HepG2 (cell line): ENCODE measurements around the gene HECTD1. TPM values are rescaled to one million over a fixed set of nuclear protein-coding genes. Genes with fewer than 3 reads are reported as not detected.

Experiments used
- ATAC-seq: fragments of 200-7000 bp; cut with Tn5 transposase; 3 replicates; pipeline ENCODE4 v1.9.1; 2020; ENCODE audit warnings: mild to moderate bottlenecking, moderate library complexity
- BruUV-seq: library from RNA; stranded (reverse); fragments of 400-500 nt; replicated peaks from 2 replicates; lab custom pipeline; 2021; lab: Mats Ljungman, UMichigan
- CTCF ChIA-PET: fragments of 300-600 bp; formaldehyde crosslinking; extraction: SDS; loops from one replicate; lab custom pipeline; 2021; ENCODE audit warnings: low total read pairs, inconsistent platforms, low intra/inter-chr PET ratio; lab: Yijun Ruan, JAX
- POLR2A ChIA-PET: fragments of 350-600 bp; sonication (Branson Sonifier 250); formaldehyde crosslinking; loops from one replicate; lab custom pipeline; 2020; ENCODE audit warnings: antibody characterized with exemption, inconsistent platforms; lab: Yijun Ruan, JAX
- DNase-seq: peaks from one replicate; pipeline ENCODE4 v3.0.0-alpha.2; 2015; ENCODE audit warnings: low spot score
- FAIRE-seq: peaks from 3 replicates; lab custom pipeline; 2011; peaks lifted over from hg19 to GRCh38; lab: Jason Lieb, UNC
- H2AFZ ChIP-seq: one replicate; pipeline ENCODE4 v1.6.1; 2011; ENCODE audit warnings: low read length, inconsistent platforms
- H3K27ac ChIP-seq: fragments of 300-600 bp; 3 replicates; pipeline ENCODE4 v1.8.0; 2011; ENCODE audit warnings: mixed run types, mild to moderate bottlenecking, mixed read lengths, low read length, inconsistent platforms; ENCODE audit not compliant: insufficient read depth; ENCODE audit errors: extremely low read length
- H3K27me3 ChIP-seq, 2 experiments: fragments of 200-600 bp in 1 of 2; 2 replicates in 1 of 2; 3 replicates in 1 of 2; pipeline versions ENCODE4 v1.6.0 to v1.8.0; 2011; ENCODE audit warnings: low read length in 2 of 2, mild to moderate bottlenecking in 2 of 2, moderate library complexity in 2 of 2, inconsistent platforms in 1 of 2; ENCODE audit not compliant: insufficient read depth in 2 of 2, control insufficient read depth in 1 of 2
- H3K36me3 ChIP-seq, 2 experiments: fragments of 200-600 bp in 1 of 2; replicated peaks in 1 of 2; 2 replicates in 1 of 2; 3 replicates in 1 of 2; pipeline versions ENCODE4 v1.5.1 to v1.8.0; 2011; ENCODE audit warnings: low read length in 2 of 2, inconsistent platforms in 1 of 2; ENCODE audit not compliant: insufficient read depth in 2 of 2, control insufficient read depth in 1 of 2
- H3K4me1 ChIP-seq: 2 replicates; pipeline ENCODE4 v1.5.1; 2012; ENCODE audit warnings: low read length, inconsistent platforms; ENCODE audit not compliant: insufficient read depth
- H3K4me2 ChIP-seq: 2 replicates; pipeline ENCODE4 v1.6.0; 2011; ENCODE audit warnings: low read depth, low read length, inconsistent platforms
- H3K4me3 ChIP-seq, 3 experiments: fragments of 200-600 bp in 1 of 3; sonication (generic), shearing (Covaris generic) in 1 of 3; replicated peaks in 1 of 3; 2 replicates each; pipeline ENCODE4 v1.5.1; 2011 to 2016; ENCODE audit warnings: low read length in 3 of 3, inconsistent platforms in 2 of 3, low read depth in 2 of 3, mild to moderate bottlenecking in 2 of 3, control low read depth in 1 of 3, mixed read lengths in 1 of 3; ENCODE audit not compliant: insufficient read depth in 1 of 3
- H3K79me2 ChIP-seq: one replicate; pipeline ENCODE4 v1.6.1; 2011; ENCODE audit warnings: low read length, inconsistent platforms; ENCODE audit not compliant: insufficient read depth
- H3K9ac ChIP-seq: 2 replicates; pipeline ENCODE4 v1.6.0; 2011; ENCODE audit warnings: mild to moderate bottlenecking, low read depth, low read length, inconsistent platforms; ENCODE audit not compliant: insufficient read depth
- H3K9me3 ChIP-seq: 2 replicates; pipeline ENCODE4 v1.5.1; 2012; ENCODE audit warnings: mild to moderate bottlenecking, low read length
- H4K20me1 ChIP-seq: 2 replicates; pipeline ENCODE4 v1.6.0; 2011; ENCODE audit warnings: inconsistent platforms, mild to moderate bottlenecking, low read length, moderate library complexity; ENCODE audit not compliant: insufficient read depth
- ATF7 ChIP-seq, 2 experiments: fragments of 450-650 bp in 1 of 2; sonication (generic) in 1 of 2; formaldehyde crosslinking in 1 of 2; IDR thresholded peaks; 2 replicates each; pipeline versions ENCODE4 v1.4.0 to v1.6.1; 2016 to 2020; ENCODE audit warnings: antibody characterized with exemption in 1 of 2, mild to moderate bottlenecking in 1 of 2, missing genetic modification reagents in 1 of 2
- CBX5 ChIP-seq: sonication (generic); formaldehyde crosslinking; IDR thresholded peaks from 2 replicates; pipeline ENCODE4 v1.4.0; 2020; ENCODE audit warnings: missing genetic modification reagents, borderline replicate concordance
- CENPT ChIP-seq: sonication (generic); formaldehyde crosslinking; IDR thresholded peaks from 2 replicates; pipeline ENCODE4 v1.8.0; 2022; ENCODE audit warnings: low read depth, mild to moderate bottlenecking, moderate library complexity, missing genetic modification reagents
- GLI4 ChIP-seq: sonication (generic); formaldehyde crosslinking; IDR thresholded peaks from 2 replicates; pipeline ENCODE4 v1.5.1; 2020; ENCODE audit warnings: missing genetic modification reagents, mild to moderate bottlenecking, moderate library complexity, borderline replicate concordance
- HNRNPUL1 ChIP-seq: fragments of 200-400 bp; formaldehyde crosslinking; IDR thresholded peaks from 2 replicates; pipeline ENCODE4 v1.6.1; 2017; ENCODE audit warnings: low read depth, mild to moderate bottlenecking, low read length, moderate library complexity
- MEIS2 ChIP-seq: sonication (generic); formaldehyde crosslinking; IDR thresholded peaks from 2 replicates; pipeline ENCODE4 v1.9.0; 2021; ENCODE audit warnings: mild to moderate bottlenecking, missing genetic modification reagents
- REL ChIP-seq: sonication (generic); formaldehyde crosslinking; conservative IDR thresholded peaks from 2 replicates; pipeline ENCODE4 v1.8.0; 2022; ENCODE audit warnings: mild to moderate bottlenecking, missing genetic modification reagents, moderate library complexity
- RFX1 ChIP-seq: fragments of 450-650 bp; IDR thresholded peaks from 2 replicates; pipeline ENCODE4 v1.6.1; 2017
- SMAD3 ChIP-seq: sonication (generic); formaldehyde crosslinking; IDR thresholded peaks from 2 replicates; pipeline ENCODE4 v1.4.0; 2020; ENCODE audit warnings: missing genetic modification reagents
- TAF15 ChIP-seq: fragments of 200-400 bp; formaldehyde crosslinking; IDR thresholded peaks from one replicate; pipeline ENCODE4 v1.6.1; 2018; ENCODE audit warnings: mild to moderate bottlenecking, low read depth, low read length; ENCODE audit not compliant: poor library complexity, severe bottlenecking
- ZNF256 ChIP-seq: sonication (generic); formaldehyde crosslinking; conservative IDR thresholded peaks from 2 replicates; pipeline ENCODE4 v1.4.0; 2020; ENCODE audit warnings: missing genetic modification reagents
- ZNF343 ChIP-seq: sonication (generic); formaldehyde crosslinking; IDR thresholded peaks from 2 replicates; pipeline ENCODE4 v1.4.0; 2020; ENCODE audit warnings: mild to moderate bottlenecking, missing genetic modification reagents
- ZNF703 ChIP-seq: sonication (generic); formaldehyde crosslinking; IDR thresholded peaks from 2 replicates; pipeline ENCODE4 v1.5.1; 2020; ENCODE audit warnings: missing genetic modification reagents, mild to moderate bottlenecking, moderate library complexity, borderline replicate concordance
- WGBS: methylation state at CpG from one replicate; pipeline ENCODE4 v1.1.6; 2017; ENCODE audit warnings: low lambda C conversion rate; 5-methylcytosine and 5-hydroxymethylcytosine counted together
- in situ Hi-C: cut with HindIII; loops from 2 replicates; pipeline ENCODE4 v1.10.0; 2017; ENCODE audit warnings: low pct_unique_long_range_greater_than_20kb; ENCODE audit not compliant: extremely low pct_ligation_motif_present
- intact Hi-C: fragments of 100-400 bp; cut with micrococcal nuclease; formaldehyde crosslinking; loops from one replicate; pipeline ENCODE4 v1.10.0; 2022; ENCODE audit not compliant: unreplicated experiment
- polyA plus RNA-seq, 8 experiments: library from polyadenylated mRNA; depleted of rRNA in 3 of 8; stranded (reverse) in 7 of 8; unstranded in 1 of 8; fragments of >200 nt; fragmentation: Illumina TruSeq in 4 of 8; extraction: Trizol in 4 of 8; gene quantifications; 2 replicates each; pipeline versions ENCODE4 v1.2.1 to v1.2.3, GENCODE V29; 2011 to 2016; ENCODE audit warnings: low read depth in 4 of 8, missing spikeins in 1 of 8, mixed read lengths in 1 of 8; ENCODE audit not compliant: insufficient read depth in 1 of 8
- total RNA-seq, 5 experiments: library from RNA; depleted of rRNA; stranded (reverse); fragments of >200 nt; fragmentation: Illumina TruSeq; extraction: Trizol; gene quantifications; 2 replicates each; pipeline ENCODE4 v1.2.3, GENCODE V29; 2016; ENCODE audit warnings: low read depth in 1 of 5
- TF ChIP-seq, protein P1 (sequence below): sonication (generic); formaldehyde crosslinking; IDR thresholded peaks from 2 replicates; pipeline ENCODE4 v1.5.1; 2020; ENCODE audit warnings: mild to moderate bottlenecking, moderate library complexity, missing genetic modification reagents
- TF ChIP-seq, protein P2 (sequence below): sonication (generic); formaldehyde crosslinking; IDR thresholded peaks from 2 replicates; pipeline ENCODE4 v1.5.0; 2020; ENCODE audit warnings: mild to moderate bottlenecking, missing genetic modification reagents, moderate library complexity
- TF ChIP-seq, protein P3 (sequence below): sonication (generic); formaldehyde crosslinking; IDR thresholded peaks from 2 replicates; pipeline ENCODE4 v1.8.1; 2023; ENCODE audit warnings: mild to moderate bottlenecking, missing genetic modification reagents

Gene HECTD1
- total and polyA plus RNA-seq, 2 of the 13 experiments (the other 11 are each of a cell fraction or from before 2014, with no cell fraction given): 312 to 560 TPM

DNA sequence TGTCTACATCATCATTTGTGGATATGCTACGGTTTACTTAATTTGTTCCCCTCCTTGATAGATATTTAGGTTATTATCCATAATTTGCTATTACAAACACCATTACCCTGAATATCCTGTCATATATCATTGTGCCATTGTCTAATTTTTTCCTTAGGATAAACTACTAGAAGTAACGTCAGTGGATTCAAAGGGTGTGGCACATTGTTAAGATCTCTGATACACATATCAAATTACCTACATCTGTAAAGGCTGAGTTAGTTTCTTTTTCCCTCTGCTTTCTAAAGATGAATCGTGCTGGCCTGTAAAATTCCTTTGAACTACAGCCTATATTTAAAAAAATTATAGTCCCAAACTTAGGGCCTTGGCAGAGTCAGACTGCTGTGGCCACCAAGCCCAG is 127.5 kb downstream of the HECTD1 start:
- H2AFZ ChIP-seq: no peak overlapping the region
- CTCF ChIA-PET: interaction anchor here (3.3 kb wide), 1 partner anchor 100 kb away, joined by 102 read pairs; no protein-coding TSS in a partner anchor
- intact Hi-C loops: loop anchor here (5.0 kb wide), 1 partner anchor 143 kb away; no protein-coding TSS in a partner anchor

More for the DNA sequence above, 127.5 kb downstream of the HECTD1 start:
- Histone ChIP-seq H3K4me2 (no peak overlapping the region), H3K9ac (no peak overlapping the region), H3K4me3 (no peak overlapping the region), H3K36me3 (peaks cover 0 to 5% of the 10 kb centered on the region in 2 experiments; a peak in 2 of 5 replicates), H3K79me2 (no peaks in the 10 kb centered on the region), H4K20me1 (no peaks in the 10 kb centered on the region), H3K9me3 (no peaks in the 10 kb centered on the region), H3K27ac (no peak overlapping the region), H3K27me3 (no peaks in the 10 kb centered on the region), H3K4me1 (0 out of 2 replicates have a peak, but pooled peaks cover 7% of the 10 kb centered on the region)
- FAIRE-seq: no peak
- no peak for DNase-seq
- in situ Hi-C loops: loop anchor here (5.0 to 10.0 kb wide), 2 partner anchors 55 to 98 kb away; partner anchors contain the start of genes AP4S1 and STRN3
- ATAC-seq: no peak
- BruUV-seq: no TSS peak
- 80% methylated on average over 3 of the region's 3 CpGs for WGBS
- no peak for TF ChIP-seq HNRNPUL1
- TF ChIP-seq, protein P1, sequence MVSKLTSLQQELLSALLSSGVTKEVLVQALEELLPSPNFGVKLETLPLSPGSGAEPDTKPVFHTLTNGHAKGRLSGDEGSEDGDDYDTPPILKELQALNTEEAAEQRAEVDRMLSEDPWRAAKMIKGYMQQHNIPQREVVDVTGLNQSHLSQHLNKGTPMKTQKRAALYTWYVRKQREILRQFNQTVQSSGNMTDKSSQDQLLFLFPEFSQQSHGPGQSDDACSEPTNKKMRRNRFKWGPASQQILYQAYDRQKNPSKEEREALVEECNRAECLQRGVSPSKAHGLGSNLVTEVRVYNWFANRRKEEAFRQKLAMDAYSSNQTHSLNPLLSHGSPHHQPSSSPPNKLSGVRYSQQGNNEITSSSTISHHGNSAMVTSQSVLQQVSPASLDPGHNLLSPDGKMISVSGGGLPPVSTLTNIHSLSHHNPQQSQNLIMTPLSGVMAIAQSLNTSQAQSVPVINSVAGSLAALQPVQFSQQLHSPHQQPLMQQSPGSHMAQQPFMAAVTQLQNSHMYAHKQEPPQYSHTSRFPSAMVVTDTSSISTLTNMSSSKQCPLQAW: no peak
- TF ChIP-seq ATF7 (IDR thresholded peaks at IDR 0.05): no peak
- no peak for TF ChIP-seq ATF7 (CRISPR knock-in tag; IDR thresholded peaks at IDR 0.05)
- TF ChIP-seq, protein P2, sequence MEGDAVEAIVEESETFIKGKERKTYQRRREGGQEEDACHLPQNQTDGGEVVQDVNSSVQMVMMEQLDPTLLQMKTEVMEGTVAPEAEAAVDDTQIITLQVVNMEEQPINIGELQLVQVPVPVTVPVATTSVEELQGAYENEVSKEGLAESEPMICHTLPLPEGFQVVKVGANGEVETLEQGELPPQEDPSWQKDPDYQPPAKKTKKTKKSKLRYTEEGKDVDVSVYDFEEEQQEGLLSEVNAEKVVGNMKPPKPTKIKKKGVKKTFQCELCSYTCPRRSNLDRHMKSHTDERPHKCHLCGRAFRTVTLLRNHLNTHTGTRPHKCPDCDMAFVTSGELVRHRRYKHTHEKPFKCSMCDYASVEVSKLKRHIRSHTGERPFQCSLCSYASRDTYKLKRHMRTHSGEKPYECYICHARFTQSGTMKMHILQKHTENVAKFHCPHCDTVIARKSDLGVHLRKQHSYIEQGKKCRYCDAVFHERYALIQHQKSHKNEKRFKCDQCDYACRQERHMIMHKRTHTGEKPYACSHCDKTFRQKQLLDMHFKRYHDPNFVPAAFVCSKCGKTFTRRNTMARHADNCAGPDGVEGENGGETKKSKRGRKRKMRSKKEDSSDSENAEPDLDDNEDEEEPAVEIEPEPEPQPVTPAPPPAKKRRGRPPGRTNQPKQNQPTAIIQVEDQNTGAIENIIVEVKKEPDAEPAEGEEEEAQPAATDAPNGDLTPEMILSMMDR: no peak
- TF ChIP-seq ZNF256: no peak
- TF ChIP-seq SMAD3 (CRISPR knock-in tag): no peak
- no peak for TF ChIP-seq CENPT (CRISPR knock-in tag)
- no peak for TF ChIP-seq ZNF343 (CRISPR knock-in tag)
- TF ChIP-seq GLI4 (CRISPR knock-in tag): no peak
- no peak for TF ChIP-seq RFX1
- TF ChIP-seq TAF15: no peak
- TF ChIP-seq, protein P3, sequence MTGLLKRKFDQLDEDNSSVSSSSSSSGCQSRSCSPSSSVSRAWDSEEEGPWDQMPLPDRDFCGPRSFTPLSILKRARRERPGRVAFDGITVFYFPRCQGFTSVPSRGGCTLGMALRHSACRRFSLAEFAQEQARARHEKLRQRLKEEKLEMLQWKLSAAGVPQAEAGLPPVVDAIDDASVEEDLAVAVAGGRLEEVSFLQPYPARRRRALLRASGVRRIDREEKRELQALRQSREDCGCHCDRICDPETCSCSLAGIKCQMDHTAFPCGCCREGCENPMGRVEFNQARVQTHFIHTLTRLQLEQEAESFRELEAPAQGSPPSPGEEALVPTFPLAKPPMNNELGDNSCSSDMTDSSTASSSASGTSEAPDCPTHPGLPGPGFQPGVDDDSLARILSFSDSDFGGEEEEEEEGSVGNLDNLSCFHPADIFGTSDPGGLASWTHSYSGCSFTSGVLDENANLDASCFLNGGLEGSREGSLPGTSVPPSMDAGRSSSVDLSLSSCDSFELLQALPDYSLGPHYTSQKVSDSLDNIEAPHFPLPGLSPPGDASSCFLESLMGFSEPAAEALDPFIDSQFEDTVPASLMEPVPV (CRISPR knock-in tag): no peak
- no peak for TF ChIP-seq ZNF703 (CRISPR knock-in tag)
- TF ChIP-seq MEIS2 (CRISPR knock-in tag): no peak
- TF ChIP-seq CBX5 (CRISPR knock-in tag): no peak
- no peak for TF ChIP-seq REL (CRISPR knock-in tag)
- POLR2A ChIA-PET: no interaction called here
